Activated CD8-positive, alpha-beta T cell treated with anti-CD3 and anti-CD28 coated beads for 36 hours (primary cell): Measurements from ENCODE around the gene FAM240B. TPM values are rescaled to one million over a fixed set of nuclear protein-coding genes. Genes with fewer than 3 reads are reported as not detected.

Experiments
- ATAC-seq: fragments of 200-7000 bp; cut with Tn5 transposase; one replicate; pipeline ENCODE4 v1.10.0; 2021; ENCODE audit warnings: mild to moderate bottlenecking, moderate library complexity
- CTCF ChIA-PET: fragments of 350-600 bp; sonication (Branson Sonifier 250); formaldehyde crosslinking; loops from one replicate; lab custom pipeline; 2021; ENCODE audit warnings: antibody characterized with exemption; lab: Charles Lee
- POLR2A ChIA-PET: fragments of 350-600 bp; sonication (Branson Sonifier 250); formaldehyde crosslinking; loops from one replicate; lab custom pipeline; 2021; ENCODE audit warnings: antibody characterized with exemption; lab: Charles Lee
- DNase-seq: peaks from one replicate; pipeline ENCODE4 v3.0.0-alpha.2; 2020
- H3K27ac Mint-ChIP-seq: one replicate; pipeline ENCODE4 v1.8.0; 2021; ENCODE audit warnings: mild to moderate bottlenecking, mixed read lengths
- H3K27me3 Mint-ChIP-seq: one replicate; pipeline ENCODE4 v1.8.0; 2021; ENCODE audit warnings: mixed read lengths
- H3K36me3 Mint-ChIP-seq: one replicate; pipeline ENCODE4 v1.8.0; 2021; ENCODE audit warnings: low read depth, mixed read lengths
- H3K4me1 Mint-ChIP-seq: one replicate; pipeline ENCODE4 v1.8.0; 2021; ENCODE audit warnings: low read depth, mixed read lengths
- H3K4me3 Mint-ChIP-seq: one replicate; pipeline ENCODE4 v1.8.0; 2021; ENCODE audit warnings: mild to moderate bottlenecking, moderate library complexity, mixed read lengths
- H3K9me3 Mint-ChIP-seq: one replicate; pipeline ENCODE4 v1.8.0; 2021; ENCODE audit warnings: mixed read lengths
- CTCF ChIP-seq: fragments of 200-600 bp; IDR thresholded peaks from one replicate; pipeline ENCODE4 v1.8.0; 2022; ENCODE audit warnings: antibody characterized with exemption, mild to moderate bottlenecking
- intact Hi-C: fragments of 100-400 bp; cut with micrococcal nuclease; formaldehyde crosslinking; loops from one replicate; pipeline ENCODE4 v1.10.0; 2022
- total RNA-seq, 2 experiments: library from RNA; stranded (reverse); gene quantifications; one replicate each; pipeline ENCODE4 v1.2.3, GENCODE V29; 2021

Gene FAM240B
- total RNA-seq, 2 experiments from 2014 or later = not detected

- H3K36me3 Mint-ChIP-seq = no peaks in the 10 kb centered on the region
- TF ChIP-seq CTCF = no peak
- intact Hi-C loops = loop anchor here (10.0 kb wide), 1 partner anchor 48 kb away; no protein-coding TSS in a partner anchor
- no peaks in the 10 kb centered on the region for H3K9me3 Mint-ChIP-seq
- CTCF ChIA-PET = no interaction called here
- peaks cover 11% of the 10 kb centered on the region for H3K27me3 Mint-ChIP-seq
- no peaks in the 10 kb centered on the region for H3K4me1 Mint-ChIP-seq
- no peak overlapping the region for H3K27ac Mint-ChIP-seq
- ATAC-seq (no peak), DNase-seq (no peak)
- POLR2A ChIA-PET = no interaction called here
- no peak overlapping the region for H3K4me3 Mint-ChIP-seq
Observed at GRCh38 chr9:38656896-38657295, 63.0 kb downstream of the FAM240B start.

GRCh38 chr9:38652486-38652885, 67.4 kb downstream of the FAM240B start:
- Mint-ChIP-seq H3K27ac (no peak overlapping the region), H3K36me3 (no peaks in the 10 kb centered on the region), H3K9me3 (no peaks in the 10 kb centered on the region), H3K4me3 (no peak overlapping the region), H3K4me1 (no peaks in the 10 kb centered on the region), H3K27me3 (peaks cover 6% of the 10 kb centered on the region)
- intact Hi-C loops = loop anchor here (10.0 kb wide), 1 partner anchor 52 kb away; no protein-coding TSS in a partner anchor
- DNase-seq (no peak), ATAC-seq (no peak)
- ChIA-PET POLR2A (no interaction called here), CTCF (no interaction called here)
- TF ChIP-seq CTCF = no peak

GRCh38 chr9:38652044-38652443, 67.9 kb downstream of the FAM240B start:
- CTCF ChIA-PET = no interaction called here
- TF ChIP-seq CTCF = no peak
- no peak overlapping the region for H3K27ac Mint-ChIP-seq

GRCh38 chr9:38651400-38652042, 68.4 kb downstream of the FAM240B start:
- no peak for DNase-seq
- no peaks in the 10 kb centered on the region for H3K36me3 Mint-ChIP-seq

More at GRCh38 chr9:38652044-38652443, 67.9 kb downstream of the FAM240B start:
- Mint-ChIP-seq H3K9me3 (no peaks in the 10 kb centered on the region), H3K36me3 (no peaks in the 10 kb centered on the region), H3K4me1 (no peaks in the 10 kb centered on the region), H3K27me3 (peaks cover 4% of the 10 kb centered on the region), H3K4me3 (no peak overlapping the region)
- intact Hi-C loops = loop anchor here (10.0 kb wide), 1 partner anchor 53 kb away; no protein-coding TSS in a partner anchor
- ATAC-seq (no peak), DNase-seq (no peak)
- POLR2A ChIA-PET = no interaction called here

More at GRCh38 chr9:38651400-38652042, 68.4 kb downstream of the FAM240B start:
- peaks cover 4% of the 10 kb centered on the region for H3K27me3 Mint-ChIP-seq
- intact Hi-C loops = loop anchor here (10.0 kb wide), 1 partner anchor 53 kb away; no protein-coding TSS in a partner anchor
- POLR2A ChIA-PET = no interaction called here
- no peaks in the 10 kb centered on the region for H3K9me3 Mint-ChIP-seq
- CTCF ChIA-PET = no interaction called here
- no peak overlapping the region for H3K27ac Mint-ChIP-seq
- no peaks in the 10 kb centered on the region for H3K4me1 Mint-ChIP-seq
- TF ChIP-seq CTCF = no peak
- ATAC-seq = no peak
- no peak overlapping the region for H3K4me3 Mint-ChIP-seq
